Measurements from ENCODE around the gene PXDN. TPM values are rescaled to one million over a fixed set of nuclear protein-coding genes. Genes with fewer than 3 reads are reported as not detected.

The PXDN gene
- total and polyA plus RNA-seq, 2 donors (not counting 1 experiment from before 2014, with no cell fraction given): 0.21 to 1.4 TPM

- Mint-ChIP-seq H3K9me3 (ENCODE audit: insufficient read depth) (no peaks in the 10 kb centered on the region), H3K4me3 (no peak overlapping the region), H3K4me1 (no peaks in the 10 kb centered on the region), H3K27me3 (no peaks in the 10 kb centered on the region), H3K27ac (no peak overlapping the region)
- no peaks in the 10 kb centered on the region for H3K4me1 ChIP-seq (ENCODE audit: control insufficient read depth in 2 of 2, insufficient read depth in 2 of 2, low read length in 2 of 2)
- no peak overlapping the region for H3K9ac ChIP-seq (ENCODE audit: low read length)
- H3K4me2 ChIP-seq (replicated peaks; ENCODE audit: low read depth, low read length, poor library complexity, severe bottlenecking): no peak overlapping the region
- 89% methylated on average over 20 of the region's 20 CpGs for WGBS (ENCODE audit: insufficient coverage)
- no peaks in the 10 kb centered on the region for H3K27me3 ChIP-seq (replicated peaks in 1 of 4; ENCODE audit: control extremely low read depth in 1 of 4, control insufficient read depth in 3 of 4, insufficient read depth in 4 of 4, low read length in 3 of 4)
- TF ChIP-seq EZH2 (IDR thresholded peaks at IDR 0.05; ENCODE audit: borderline replicate concordance, insufficient read depth, low read depth, low read length, poor library complexity, severe bottlenecking) (no peak), CTCF (IDR thresholded peaks at IDR 0.05) (no peak)
- no peak overlapping the region for H3K27ac ChIP-seq (ENCODE audit: low read length in 2 of 2)
- H3K4me3 ChIP-seq (ENCODE audit: control extremely low read depth in 1 of 5, extremely low read depth in 1 of 5, insufficient read depth in 1 of 5, low read depth in 2 of 5, low read length in 4 of 5): no peak overlapping the region
- H3K79me2 ChIP-seq (ENCODE audit: control insufficient read depth, insufficient read depth, low read length): no peaks in the 10 kb centered on the region
- no peak for DNase-seq
- CTCF ChIA-PET: no interaction called here
- ATAC-seq (ENCODE audit: low read depth): no peak
- no peaks in the 10 kb centered on the region for H3K36me3 ChIP-seq (replicated peaks in 1 of 2; ENCODE audit: control extremely low read depth in 1 of 2, control insufficient read depth in 1 of 2, extremely low read depth in 1 of 2, insufficient read depth in 2 of 2, low read length in 1 of 2)
- H4K20me1 ChIP-seq (ENCODE audit: control insufficient read depth, insufficient read depth, low read length, poor library complexity, severe bottlenecking): no peaks in the 10 kb centered on the region
- peaks cover 0 to 15% (median 0%) of the 10 kb centered on the region in 3 donors for H3K9me3 ChIP-seq (ENCODE audit: control extremely low read depth in 1 of 3, control insufficient read depth in 2 of 3, insufficient read depth in 1 of 3, low read length in 2 of 3)
- intact Hi-C loops (cut with micrococcal nuclease): no loop called here
- POLR2A ChIA-PET: no interaction called here
- H2AFZ ChIP-seq (ENCODE audit: insufficient read depth, low read depth, low read length, poor library complexity, severe bottlenecking): no peak overlapping the region
These were observed 96.7 kb downstream of the PXDN start for GRCh38 chr2:1647417-1648240.

GRCh38 chr2:1645761-1646476 is 98.4 kb downstream of the PXDN start:
- ChIA-PET CTCF (no interaction called here), POLR2A (no interaction called here)
- 93% methylated on average over 15 of the region's 19 CpGs for WGBS (ENCODE audit: insufficient coverage)
- DNase-seq (no peak), ATAC-seq (ENCODE audit: low read depth) (no peak)
- no peaks in the 10 kb centered on the region for H3K36me3 ChIP-seq (replicated peaks in 1 of 2; ENCODE audit: control extremely low read depth in 1 of 2, control insufficient read depth in 1 of 2, extremely low read depth in 1 of 2, insufficient read depth in 2 of 2, low read length in 1 of 2)
- no peak overlapping the region for H3K9ac ChIP-seq (ENCODE audit: low read length)
- Mint-ChIP-seq H3K4me3 (no peak overlapping the region), H3K27me3 (no peaks in the 10 kb centered on the region), H3K27ac (no peak overlapping the region), H3K4me1 (no peaks in the 10 kb centered on the region), H3K9me3 (ENCODE audit: insufficient read depth) (no peaks in the 10 kb centered on the region)
- H3K4me1 ChIP-seq (ENCODE audit: control insufficient read depth in 2 of 2, insufficient read depth in 2 of 2, low read length in 2 of 2): no peaks in the 10 kb centered on the region
- H3K27me3 ChIP-seq (replicated peaks in 1 of 4; ENCODE audit: control extremely low read depth in 1 of 4, control insufficient read depth in 3 of 4, insufficient read depth in 4 of 4, low read length in 3 of 4): no peaks in the 10 kb centered on the region
- no peaks in the 10 kb centered on the region for H4K20me1 ChIP-seq (ENCODE audit: control insufficient read depth, insufficient read depth, low read length, poor library complexity, severe bottlenecking)
- H3K27ac ChIP-seq (ENCODE audit: low read length in 2 of 2): no peak overlapping the region
- no peak for TF ChIP-seq EZH2 (IDR thresholded peaks at IDR 0.05; ENCODE audit: borderline replicate concordance, insufficient read depth, low read depth, low read length, poor library complexity, severe bottlenecking)
- TF ChIP-seq CTCF (IDR thresholded peaks at IDR 0.05): no peak
- no peak overlapping the region for H2AFZ ChIP-seq (ENCODE audit: insufficient read depth, low read depth, low read length, poor library complexity, severe bottlenecking)
- intact Hi-C loops (cut with micrococcal nuclease): no loop called here
- H3K4me3 ChIP-seq (ENCODE audit: control extremely low read depth in 1 of 5, extremely low read depth in 1 of 5, insufficient read depth in 1 of 5, low read depth in 2 of 5, low read length in 4 of 5): no peak overlapping the region
- no peaks in the 10 kb centered on the region for H3K79me2 ChIP-seq (ENCODE audit: control insufficient read depth, insufficient read depth, low read length)
- no peak overlapping the region for H3K4me2 ChIP-seq (replicated peaks; ENCODE audit: low read depth, low read length, poor library complexity, severe bottlenecking)
- peaks cover 0 to 15% (median 0%) of the 10 kb centered on the region in 3 donors for H3K9me3 ChIP-seq (ENCODE audit: control extremely low read depth in 1 of 3, control insufficient read depth in 2 of 3, insufficient read depth in 1 of 3, low read length in 2 of 3)
